ENCODE results near the gene PRMT1.
"Not testable (repeated sequence)": the region's sequence is repeated elsewhere in the genome, so short reads cannot be mapped to it uniquely, and the experiment has no call there.

The PRMT1 gene

GRCh38 chr19:49689133-49690078 is 12.3 kb downstream of the PRMT1 start, which contains the start of gene ADM5:
Gene ADM5, plus strand, starts transcription at chr19:49689594. Its CDS starts 244 bp downstream, at chr19:49689838.
- DNase-seq, result peak; percentile 89

GRCh38 chr19:49690079-49690655 is 13.1 kb downstream of the PRMT1 start:
- DNase-seq, result no peak

DNA sequence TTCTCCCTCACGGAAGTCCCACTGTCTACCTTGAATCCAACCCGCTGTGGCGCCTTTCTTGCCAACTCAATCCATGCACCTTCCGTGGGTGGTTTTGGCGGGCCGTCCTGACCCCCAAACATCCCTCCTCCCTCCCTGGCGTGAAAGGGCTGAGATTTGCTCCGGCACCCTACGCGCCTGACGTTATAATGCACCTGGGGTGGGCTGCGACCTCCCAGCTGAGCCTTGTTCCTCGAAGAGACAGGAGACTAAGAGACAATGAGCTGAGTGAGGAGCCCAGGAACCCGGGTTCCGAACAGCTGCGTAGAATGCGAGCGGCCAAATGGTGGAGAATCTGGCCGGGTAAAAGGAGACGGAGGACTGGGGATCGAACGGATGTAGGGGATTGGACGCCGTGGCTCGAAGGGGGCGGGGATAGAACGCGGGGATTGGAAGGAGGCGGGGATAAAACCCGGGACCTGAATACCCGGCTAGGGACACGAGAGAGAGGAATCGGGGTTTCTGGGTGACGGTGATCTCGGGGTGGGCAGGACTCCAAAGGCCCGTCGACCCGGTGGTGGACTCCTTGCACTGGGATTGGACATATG is 13.7 kb downstream of the PRMT1 start, which contains the start of gene CPT1C:
Gene CPT1C, plus strand, starts transcription at position 461 of the 587 bp plus-strand sequence. CDS start 1,137 bp downstream, outside the sequence.
- peak; percentile 98 for DNase-seq

GRCh38 chr19:49691243-49692146 is 14.4 kb downstream of the PRMT1 start:
- DNase-seq, result peak; percentile 91

DNA sequence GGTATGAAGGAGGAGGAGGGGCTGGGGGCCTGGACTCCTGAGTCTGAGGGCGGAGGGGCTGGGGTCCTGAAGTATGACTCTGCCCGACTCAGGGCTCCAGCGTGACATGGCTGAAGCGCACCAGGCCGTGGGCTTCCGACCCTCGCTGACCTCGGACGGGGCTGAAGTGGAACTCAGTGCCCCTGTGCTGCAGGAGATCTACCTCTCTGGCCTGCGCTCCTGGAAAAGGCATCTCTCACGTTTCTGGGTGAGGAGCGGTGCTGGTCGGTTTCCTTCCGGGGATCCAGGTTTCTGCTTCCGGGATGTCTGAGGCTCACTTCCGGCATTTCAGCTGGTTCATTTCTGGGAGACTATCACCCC is 15.1 kb downstream of the PRMT1 start:
- no peak for DNase-seq

DNA sequence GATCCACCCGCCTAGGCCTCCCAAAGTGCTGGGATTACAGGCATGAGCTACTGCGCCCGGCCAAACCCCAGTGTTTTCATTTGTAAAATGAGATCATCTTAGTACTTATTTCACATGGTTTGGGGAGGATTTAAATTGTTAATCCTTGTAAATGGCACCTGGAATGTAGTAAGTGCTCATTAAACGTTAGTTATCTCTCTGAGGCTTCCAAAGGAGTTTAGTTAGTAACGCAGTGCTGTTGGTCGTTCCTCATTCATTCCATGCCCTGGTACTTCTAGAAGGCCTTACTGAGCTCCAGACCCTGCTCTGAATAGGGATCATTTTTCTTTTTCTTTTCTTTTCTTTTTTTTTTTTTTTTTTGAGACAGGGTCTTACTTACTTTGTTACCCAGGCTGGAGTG is 19.0 kb downstream of the PRMT1 start:
- DNase-seq, result no peak

- DNase-seq, result no peak
Measured at GRCh38 chr19:49696865-49697264, 19.8 kb downstream of the PRMT1 start.

DNA sequence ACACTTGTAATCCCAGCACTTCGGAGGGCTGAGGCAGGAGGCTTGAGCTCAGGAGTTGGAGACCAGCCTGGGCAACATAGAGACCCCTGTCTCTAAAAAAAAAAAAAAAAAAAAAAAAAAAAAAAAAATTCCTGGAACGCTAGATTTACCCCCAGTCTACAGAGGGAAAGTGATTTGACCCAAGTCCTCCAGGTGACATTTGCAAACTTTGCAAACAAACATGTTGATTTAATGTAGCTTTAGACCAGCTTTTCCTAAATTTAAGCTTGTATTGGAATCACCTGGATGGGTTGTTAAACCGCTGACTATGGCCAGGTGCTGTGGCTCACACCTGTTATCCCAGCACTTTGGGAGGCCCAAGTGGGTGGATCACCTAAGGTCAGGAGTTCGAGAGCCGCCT is 22.3 kb downstream of the PRMT1 start:
- DNase-seq, result no peak

DNA sequence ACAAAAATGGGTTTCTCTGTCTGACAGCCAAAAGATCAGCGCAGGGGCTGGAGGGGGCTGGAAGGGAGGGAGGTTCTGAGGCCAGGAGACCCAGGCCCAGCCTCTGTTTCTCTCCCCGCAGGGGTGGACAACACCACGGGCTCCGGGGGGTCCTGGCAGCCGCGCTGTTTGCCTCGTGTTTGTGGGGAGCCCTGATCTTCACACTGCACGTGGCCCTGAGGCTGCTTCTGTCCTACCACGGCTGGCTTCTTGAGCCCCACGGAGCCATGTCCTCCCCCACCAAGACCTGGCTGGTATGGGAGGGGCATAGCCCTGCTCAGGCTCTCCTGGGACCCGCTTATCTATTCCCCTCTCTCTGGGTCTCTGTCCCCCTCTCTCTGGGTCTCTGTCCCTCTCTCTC is 23.5 kb downstream of the PRMT1 start:
- DNase-seq, result no peak

DNA sequence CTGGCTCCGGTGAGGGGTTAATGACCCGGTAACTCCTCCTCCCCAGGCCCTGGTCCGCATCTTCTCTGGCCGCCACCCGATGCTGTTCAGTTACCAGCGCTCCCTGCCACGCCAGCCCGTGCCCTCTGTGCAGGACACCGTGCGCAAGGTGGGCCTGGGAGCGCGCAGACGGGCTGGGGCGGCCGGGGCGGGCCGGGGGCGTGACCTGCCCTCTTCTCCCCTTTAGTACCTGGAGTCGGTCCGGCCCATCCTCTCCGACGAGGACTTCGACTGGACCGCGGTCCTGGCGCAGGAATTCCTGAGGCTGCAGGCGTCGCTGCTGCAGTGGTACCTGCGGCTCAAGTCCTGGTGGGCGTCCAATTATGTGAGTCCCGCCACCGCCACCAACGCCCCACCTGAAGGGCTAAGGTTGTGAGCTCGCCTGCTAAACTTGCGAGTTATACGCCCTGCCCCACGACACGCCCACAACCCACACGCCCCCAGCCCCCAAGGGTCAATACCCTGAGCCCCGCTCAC is 24.3 kb downstream of the PRMT1 start:
- DNase-seq, result peak; percentile 23

GRCh38 chr19:49704888-49705642 is 28.0 kb downstream of the PRMT1 start:
- DNase-seq, result no peak

GRCh38 chr19:49705919-49706318 is 28.8 kb downstream of the PRMT1 start:
- DNase-seq, result no peak

GRCh38 chr19:49710372-49710951 is 33.4 kb downstream of the PRMT1 start:
- no peak for DNase-seq

GRCh38 chr19:49712397-49712859 is 35.4 kb downstream of the PRMT1 start:
- peak; percentile 66 for DNase-seq

DNA sequence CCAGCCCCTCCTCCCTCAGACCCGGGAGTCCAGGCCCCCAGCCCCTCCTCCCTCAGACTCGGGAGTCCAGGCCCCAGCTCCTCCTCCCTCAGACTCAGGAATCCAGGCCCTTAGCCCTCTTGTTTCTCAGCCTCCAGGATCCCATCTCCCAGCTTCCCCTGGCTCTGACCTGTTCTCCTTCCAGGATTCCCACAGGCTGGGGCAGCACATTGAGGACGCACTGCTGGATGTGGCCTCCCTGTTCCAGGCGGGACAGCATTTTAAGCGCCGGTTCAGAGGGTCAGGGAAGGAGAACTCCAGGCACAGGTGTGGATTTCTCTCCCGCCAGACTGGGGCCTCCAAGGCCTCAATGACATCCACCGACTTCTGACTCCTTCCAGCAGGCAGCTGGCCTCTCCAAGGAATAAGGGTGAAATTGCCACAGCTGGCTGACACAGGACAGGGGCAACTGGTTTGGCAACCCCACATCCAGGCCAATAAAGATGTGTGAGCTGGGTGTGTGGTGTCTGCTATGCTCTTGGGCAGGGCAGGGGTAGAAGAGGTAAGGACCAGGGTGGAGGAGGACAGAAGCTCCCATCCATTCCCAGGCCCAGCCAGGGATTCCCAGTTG is 36.3 kb downstream of the PRMT1 start:
- DNase-seq, result no peak

- DNase-seq, result no peak
Measured at GRCh38 chr19:49716154-49716553, 39.1 kb downstream of the PRMT1 start.

- no peak for DNase-seq
Measured at GRCh38 chr19:49718511-49718910, 41.4 kb downstream of the PRMT1 start.

- DNase-seq, result no peak
Measured at GRCh38 chr19:49718991-49719390, 41.9 kb downstream of the PRMT1 start.

- not testable (repeated sequence) for DNase-seq
Measured at GRCh38 chr19:49719420-49719819, 42.3 kb downstream of the PRMT1 start.

GRCh38 chr19:49727217-49728030 is 50.4 kb downstream of the PRMT1 start:
- DNase-seq, result no peak

Data from NCI-H69 (cell line).